Natural killer cell treated with Interleukin-12 subunit alpha and Interleukin-12 subunit beta and Interleukin-15 and Interleukin-18, amount 100 ng/mL, for 72 hours (primary cell): ENCODE results near the gene PSMA5. TPM values are rescaled to one million over a fixed set of nuclear protein-coding genes. Genes with fewer than 3 reads are reported as not detected.
"Not testable (repeated sequence)": the region's sequence is repeated elsewhere in the genome, so short reads cannot be mapped to it uniquely, and the experiment has no call there.

Experiments
- ATAC-seq, 2 donors: fragments of 150-1000 bp; cut with Tn5 transposase in 1 of 2; sonication (Bioruptor Pico), chemical (Tn5 transposase) in 1 of 2; 2 replicates each; pipeline ENCODE4 v1.10.0; 2021
- DNase-seq: peaks from one replicate; pipeline ENCODE4 v3.0.0; 2022; ENCODE audit warnings: low spot score
- H3K27ac Mint-ChIP-seq, 2 donors: 1 replicate in 1 of 2; 2 replicates in 1 of 2; pipeline ENCODE4 v1.8.0; 2022; ENCODE audit warnings: mixed read lengths in 2 of 2, mild to moderate bottlenecking in 1 of 2, moderate library complexity in 1 of 2
- H3K27me3 Mint-ChIP-seq, 2 donors: 1 replicate in 1 of 2; 2 replicates in 1 of 2; pipeline ENCODE4 v1.8.0; 2022; ENCODE audit warnings: mixed read lengths in 2 of 2
- H3K36me3 Mint-ChIP-seq: one replicate; pipeline ENCODE4 v1.8.0; 2022; ENCODE audit warnings: mixed read lengths
- H3K4me1 Mint-ChIP-seq, 2 donors: 1 replicate in 1 of 2; 2 replicates in 1 of 2; pipeline ENCODE4 v1.8.0; 2022; ENCODE audit warnings: low read depth in 2 of 2, mixed read lengths in 2 of 2, mild to moderate bottlenecking in 1 of 2
- H3K4me3 Mint-ChIP-seq: one replicate; pipeline ENCODE4 v1.8.0; 2022; ENCODE audit warnings: mixed read lengths
- H3K9me3 Mint-ChIP-seq: 2 replicates; pipeline ENCODE4 v1.8.0; 2022; ENCODE audit warnings: mixed read lengths
- total RNA-seq, 2 donors: library from RNA; stranded (reverse); gene quantifications; one replicate each; pipeline ENCODE4 v1.2.3, GENCODE V29; 2022

PSMA5 gene
- total RNA-seq, 2 donors from 2014 or later, result 194 to 201 TPM

GRCh38 chr1:109447524-109447923 lies 21.3 kb upstream of the PSMA5 start:
- Mint-ChIP-seq H3K4me1 (no peaks in the 10 kb centered on the region), H3K27me3 (peaks cover 21 to 31% of the 10 kb centered on the region in 2 donors), H3K9me3 (no peaks in the 10 kb centered on the region), H3K4me3 (no peak overlapping the region), H3K27ac (no peak overlapping the region), H3K36me3 (no peaks in the 10 kb centered on the region)
- DNase-seq, result no peak
- no peak for ATAC-seq

- not testable (repeated sequence) for H3K27ac Mint-ChIP-seq, H3K4me3 Mint-ChIP-seq, ATAC-seq, H3K36me3 Mint-ChIP-seq, H3K9me3 Mint-ChIP-seq, H3K4me1 Mint-ChIP-seq, DNase-seq
- peaks cover 18 to 25% of the 10 kb centered on the region in 2 donors for H3K27me3 Mint-ChIP-seq
These were observed 19.9 kb upstream of the PSMA5 start for GRCh38 chr1:109445949-109446695.

- H3K27me3 Mint-ChIP-seq, result peaks cover 11 to 15% of the 10 kb centered on the region in 2 donors
- no peaks in the 10 kb centered on the region for H3K4me1 Mint-ChIP-seq
- H3K27ac Mint-ChIP-seq, result no peak overlapping the region
- H3K4me3 Mint-ChIP-seq, result no peak overlapping the region
- H3K9me3 Mint-ChIP-seq, result no peaks in the 10 kb centered on the region
- no peaks in the 10 kb centered on the region for H3K36me3 Mint-ChIP-seq
- ATAC-seq (no peak), DNase-seq (no peak)
These were observed 18.1 kb upstream of the PSMA5 start for GRCh38 chr1:109444346-109444745.

GRCh38 chr1:109443476-109443875 lies 17.2 kb upstream of the PSMA5 start:
- H3K27me3 Mint-ChIP-seq, result peaks cover 11 to 15% of the 10 kb centered on the region in 2 donors
- ATAC-seq (no peak), DNase-seq (no peak)
- no peaks in the 10 kb centered on the region for H3K9me3 Mint-ChIP-seq
- no peaks in the 10 kb centered on the region for H3K4me1 Mint-ChIP-seq
- no peak overlapping the region for H3K27ac Mint-ChIP-seq
- H3K4me3 Mint-ChIP-seq, result no peak overlapping the region
- no peaks in the 10 kb centered on the region for H3K36me3 Mint-ChIP-seq

GRCh38 chr1:109441069-109441468 lies 14.8 kb upstream of the PSMA5 start:
- DNase-seq (no peak), ATAC-seq (no peak)
- H3K9me3 Mint-ChIP-seq, result no peaks in the 10 kb centered on the region
- H3K36me3 Mint-ChIP-seq, result no peaks in the 10 kb centered on the region
- peaks cover 6% of the 10 kb centered on the region in 2 donors for H3K27me3 Mint-ChIP-seq
- no peak overlapping the region for H3K4me3 Mint-ChIP-seq
- no peak overlapping the region for H3K27ac Mint-ChIP-seq
- H3K4me1 Mint-ChIP-seq, result no peaks in the 10 kb centered on the region

- Mint-ChIP-seq H3K9me3 (no peaks in the 10 kb centered on the region), H3K4me3 (no peak overlapping the region)
These were observed 12.6 kb upstream of the PSMA5 start for GRCh38 chr1:109438798-109439297.

GRCh38 chr1:109434484-109434883 lies 8.2 kb upstream of the PSMA5 start:
- ATAC-seq, result no peak
- DNase-seq, result no peak

More at GRCh38 chr1:109438798-109439297, 12.6 kb upstream of the PSMA5 start:
- DNase-seq, result no peak
- no peaks in the 10 kb centered on the region for H3K36me3 Mint-ChIP-seq
- H3K27me3 Mint-ChIP-seq, result peaks cover 0 to 6% of the 10 kb centered on the region in 2 donors
- no peak overlapping the region for H3K27ac Mint-ChIP-seq
- H3K4me1 Mint-ChIP-seq, result no peaks in the 10 kb centered on the region
- ATAC-seq, result no peak

GRCh38 chr1:109433322-109433721 lies 7.1 kb upstream of the PSMA5 start:
- no peaks in the 10 kb centered on the region for H3K9me3 Mint-ChIP-seq
- no peaks in the 10 kb centered on the region for H3K36me3 Mint-ChIP-seq
- H3K4me1 Mint-ChIP-seq, result no peaks in the 10 kb centered on the region
- no peak overlapping the region for H3K27ac Mint-ChIP-seq
- no peak for DNase-seq
- H3K27me3 Mint-ChIP-seq, result peaks cover 0 to 17% of the 10 kb centered on the region in 2 donors
- no peak for ATAC-seq
- no peak overlapping the region for H3K4me3 Mint-ChIP-seq

More at GRCh38 chr1:109434484-109434883, 8.2 kb upstream of the PSMA5 start:
- H3K4me1 Mint-ChIP-seq, result no peaks in the 10 kb centered on the region
- H3K27ac Mint-ChIP-seq, result no peak overlapping the region
- no peaks in the 10 kb centered on the region for H3K9me3 Mint-ChIP-seq
- no peak overlapping the region for H3K4me3 Mint-ChIP-seq
- no peaks in the 10 kb centered on the region for H3K36me3 Mint-ChIP-seq
- peaks cover 0 to 17% of the 10 kb centered on the region in 2 donors for H3K27me3 Mint-ChIP-seq

GRCh38 chr1:109432336-109432735 lies 6.1 kb upstream of the PSMA5 start:
- H3K27ac Mint-ChIP-seq, result no peak overlapping the region
- H3K4me1 Mint-ChIP-seq, result peaks cover 1 to 4% of the 10 kb centered on the region in 2 donors
- no peaks in the 10 kb centered on the region for H3K36me3 Mint-ChIP-seq
- H3K27me3 Mint-ChIP-seq, result peaks cover 0 to 17% of the 10 kb centered on the region in 2 donors
- DNase-seq, result no peak
- no peak for ATAC-seq
- H3K4me3 Mint-ChIP-seq, result no peak overlapping the region
- H3K9me3 Mint-ChIP-seq, result no peaks in the 10 kb centered on the region

GRCh38 chr1:109427171-109427467 lies 871 bp upstream of the PSMA5 start:
- Mint-ChIP-seq H3K9me3 (no peaks in the 10 kb centered on the region), H3K36me3 (peaks cover 11% of the 10 kb centered on the region), H3K4me3 (peak overlapping the region; percentile 94), H3K27ac (peak overlapping the region; percentile 75 to 81), H3K4me1 (peaks cover 24 to 26% of the 10 kb centered on the region in 2 donors), H3K27me3 (peaks cover 0 to 4% of the 10 kb centered on the region in 2 donors)
- ATAC-seq (no peak), DNase-seq (no peak)

GRCh38 chr1:109425391-109426280 lies 612 bp downstream of the PSMA5 start:
- peaks cover 28 to 30% of the 10 kb centered on the region in 2 donors for H3K4me1 Mint-ChIP-seq
- peaks cover 14% of the 10 kb centered on the region for H3K36me3 Mint-ChIP-seq
- H3K27me3 Mint-ChIP-seq, result no peaks in the 10 kb centered on the region

GRCh38 chr1:109423498-109423897 lies 2.8 kb downstream of the PSMA5 start:
- Mint-ChIP-seq H3K27ac (peak overlapping the region; percentile 75 to 81), H3K36me3 (peaks cover 14% of the 10 kb centered on the region), H3K4me3 (peak overlapping the region; percentile 94), H3K9me3 (no peaks in the 10 kb centered on the region), H3K4me1 (peaks cover 28 to 30% of the 10 kb centered on the region in 2 donors), H3K27me3 (no peaks in the 10 kb centered on the region)
- ATAC-seq (no peak), DNase-seq (no peak)

More at GRCh38 chr1:109425391-109426280, 612 bp downstream of the PSMA5 start:
- Mint-ChIP-seq H3K4me3 (peak overlapping the region; percentile 94), H3K9me3 (no peaks in the 10 kb centered on the region), H3K27ac (peak overlapping the region; percentile 75 to 81)
- DNase-seq (peak; percentile 83), ATAC-seq (peak; percentile 74 to 77)

- Mint-ChIP-seq H3K4me3 (no peak overlapping the region), H3K36me3 (peaks cover 77% of the 10 kb centered on the region), H3K9me3 (no peaks in the 10 kb centered on the region), H3K27ac (no peak overlapping the region), H3K4me1 (peaks cover 33 to 43% of the 10 kb centered on the region in 2 donors), H3K27me3 (no peaks in the 10 kb centered on the region)
- no peak for ATAC-seq
- DNase-seq, result no peak
These were observed 13.7 kb downstream of the PSMA5 start for GRCh38 chr1:109412551-109412950.

- H3K36me3 Mint-ChIP-seq, result peaks cover 42% of the 10 kb centered on the region
- H3K4me3 Mint-ChIP-seq, result peak overlapping the region; percentile 45
- peak; percentile 65 to 79 for ATAC-seq
- H3K9me3 Mint-ChIP-seq, result no peaks in the 10 kb centered on the region
- DNase-seq, result no peak
- H3K27ac Mint-ChIP-seq, result peak overlapping the region; percentile 31 to 56
- peaks cover 17% of the 10 kb centered on the region in 2 donors for H3K4me1 Mint-ChIP-seq
- H3K27me3 Mint-ChIP-seq, result no peaks in the 10 kb centered on the region
These were observed 21.4 kb downstream of the PSMA5 start for GRCh38 chr1:109404838-109405237.
